ENCODE data around the gene TUBG2.

The TUBG2 gene

DNA sequence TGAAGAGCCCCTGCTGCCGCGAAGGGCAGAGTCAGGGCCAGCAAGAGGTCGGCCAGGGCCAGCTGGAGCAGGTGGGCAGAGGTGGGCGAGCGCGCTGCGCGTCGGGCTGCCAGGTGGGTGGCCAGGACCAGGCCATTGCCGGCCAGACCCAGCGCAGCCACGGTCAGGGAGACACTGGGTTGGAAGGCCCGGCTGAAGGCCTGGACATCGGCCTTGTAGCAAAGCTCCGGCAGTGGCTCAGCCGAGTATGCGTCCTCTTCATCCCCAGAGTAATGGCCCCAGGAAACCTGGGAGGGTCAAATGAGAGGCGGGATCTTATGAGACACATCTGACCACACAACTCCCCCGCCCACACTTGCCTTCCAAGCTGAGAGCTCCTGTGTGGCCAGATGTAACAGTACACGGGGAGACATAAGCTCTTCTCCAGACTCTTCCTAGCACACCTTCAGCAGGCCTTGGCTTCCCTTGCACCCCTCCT, 21.3 kb downstream of the TUBG2 start:
- no peak for TF ChIP-seq CTCF (IDR thresholded peaks at IDR 0.05; ENCODE audit: low read depth, low read length)
- no peak for DNase-seq (ENCODE audit: extremely low read depth, low read depth)

- DNase-seq (ENCODE audit: extremely low read depth, low read depth), result no peak
- no peak for TF ChIP-seq CTCF (IDR thresholded peaks at IDR 0.05; ENCODE audit: low read depth, low read length)
Observed at GRCh38 chr17:42681976-42682721, 23.1 kb downstream of the TUBG2 start, which contains the start of gene CNTNAP1. Gene CNTNAP1 (plus strand): TSS chr17:42682531. CDS start chr17:42682830, 299 bp downstream.

DNA sequence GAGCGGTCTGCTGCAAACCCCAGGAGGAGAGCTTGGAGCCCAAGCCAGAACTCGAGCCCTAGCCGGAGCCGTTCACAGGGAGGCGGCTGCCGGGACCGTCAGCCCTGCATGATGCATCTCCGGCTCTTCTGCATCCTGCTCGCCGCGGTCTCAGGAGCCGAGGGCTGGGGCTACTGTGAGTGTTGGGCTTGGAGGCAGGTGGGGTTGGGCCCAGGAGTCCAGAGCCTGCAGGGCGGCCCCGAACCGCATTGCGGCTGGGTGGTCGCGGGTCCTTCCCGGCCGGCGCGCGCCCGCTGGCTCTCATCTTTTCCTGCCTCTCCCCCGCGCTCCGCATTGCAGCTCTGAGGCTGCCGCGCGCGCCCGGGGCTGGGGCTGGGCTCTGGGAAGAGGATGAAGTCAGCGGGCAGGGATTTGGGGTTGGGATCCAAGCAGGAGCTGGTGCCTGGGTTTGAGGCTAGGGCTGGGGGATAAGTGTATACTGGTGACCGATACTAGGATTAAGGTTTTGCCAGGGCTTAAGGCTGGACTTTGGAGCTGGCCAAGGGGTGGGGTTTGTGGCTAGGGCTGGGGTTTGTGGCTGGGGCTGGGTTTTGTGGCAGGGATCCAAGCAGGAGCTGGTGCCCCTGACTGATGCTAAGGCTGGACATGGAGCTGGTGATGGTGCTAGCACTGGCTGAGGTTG, 23.8 kb downstream of the TUBG2 start:
- DNase-seq (ENCODE audit: extremely low read depth, low read depth), result no peak
- no peak for TF ChIP-seq CTCF (IDR thresholded peaks at IDR 0.05; ENCODE audit: low read depth, low read length)

- DNase-seq (ENCODE audit: extremely low read depth, low read depth), result no peak
- no peak for TF ChIP-seq CTCF (IDR thresholded peaks at IDR 0.05; ENCODE audit: low read depth, low read length)
Observed at GRCh38 chr17:42683407-42684034, 24.4 kb downstream of the TUBG2 start.

DNA sequence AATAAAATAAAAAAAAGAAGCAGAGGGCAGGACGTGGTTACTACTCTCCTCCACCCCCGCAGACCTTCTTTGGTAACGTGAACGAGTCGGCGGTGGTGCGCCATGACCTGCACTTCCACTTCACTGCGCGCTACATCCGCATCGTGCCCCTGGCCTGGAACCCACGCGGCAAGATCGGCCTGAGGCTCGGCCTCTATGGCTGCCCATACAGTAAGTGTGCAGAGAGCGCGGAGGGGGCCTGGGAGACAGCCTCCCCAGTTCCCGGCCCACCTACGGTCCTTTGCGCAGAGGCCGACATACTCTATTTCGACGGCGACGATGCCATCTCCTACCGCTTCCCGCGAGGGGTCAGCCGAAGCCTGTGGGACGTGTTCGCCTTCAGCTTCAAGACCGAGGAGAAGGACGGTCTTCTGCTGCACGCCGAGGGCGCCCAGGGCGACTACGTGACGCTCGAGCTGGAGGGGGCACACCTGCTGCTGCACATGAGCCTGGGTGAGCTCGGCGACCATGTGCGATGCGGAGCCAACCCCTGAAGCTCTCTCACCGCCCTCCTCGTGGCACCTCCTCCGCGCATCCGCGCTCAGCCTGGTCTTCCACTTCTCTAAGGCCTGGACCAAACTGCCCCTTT, 26.0 kb downstream of the TUBG2 start:
- no peak for TF ChIP-seq CTCF (IDR thresholded peaks at IDR 0.05; ENCODE audit: low read depth, low read length)
- DNase-seq (ENCODE audit: extremely low read depth, low read depth), result no peak

- DNase-seq (ENCODE audit: extremely low read depth, low read depth), result no peak
- no peak for TF ChIP-seq CTCF (IDR thresholded peaks at IDR 0.05; ENCODE audit: low read depth, low read length)
Observed at GRCh38 chr17:42685831-42686230, 26.7 kb downstream of the TUBG2 start.

Data from AG09319 (cell line).